Measurements from ENCODE around the gene FIGN. TPM values are rescaled to one million over a fixed set of nuclear protein-coding genes. Genes with fewer than 3 reads are reported as not detected.

FIGN gene
- total RNA-seq, 1 donor: not detected

DNA sequence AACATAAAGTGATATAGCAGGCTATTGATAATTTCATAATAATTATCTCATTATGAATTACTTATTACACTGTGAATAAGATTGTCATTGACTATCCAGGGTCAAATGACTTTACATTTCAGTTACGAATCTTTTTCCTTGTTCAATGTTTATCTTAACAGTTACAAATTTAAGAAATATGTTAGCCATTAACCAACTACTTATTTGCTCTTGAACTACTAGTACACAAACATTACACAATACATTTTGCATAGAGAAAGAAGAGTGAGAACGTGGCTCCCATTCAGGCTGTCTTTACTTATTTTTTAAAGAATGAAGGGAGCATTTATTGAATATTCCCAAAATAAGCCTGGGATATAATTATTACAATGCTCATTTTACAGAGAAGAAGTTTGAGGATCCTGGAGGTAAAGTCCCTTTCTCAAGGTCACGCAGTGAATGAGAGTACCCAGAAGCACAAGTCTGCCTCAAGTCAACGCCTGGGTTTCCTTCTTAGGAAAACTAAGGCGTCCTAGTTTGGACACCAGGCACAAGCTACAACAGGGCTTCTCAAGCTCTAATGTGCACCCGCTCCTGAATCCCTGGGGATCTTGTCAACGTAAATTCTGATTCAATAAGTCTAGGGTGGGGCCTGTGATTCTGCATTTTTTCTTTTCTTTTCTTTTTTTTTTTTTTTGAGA, 164.2 kb downstream of the FIGN start:
- Histone ChIP-seq H3K4me1 (ENCODE audit: insufficient read depth, low read length) (no peaks in the 10 kb centered on the region), H3K4me3 (ENCODE audit: low read length) (no peak overlapping the region), H3K27me3 (ENCODE audit: insufficient read depth, low read length) (no peaks in the 10 kb centered on the region), H3K9me3 (ENCODE audit: low read depth, low read length) (no peaks in the 10 kb centered on the region)

DNA sequence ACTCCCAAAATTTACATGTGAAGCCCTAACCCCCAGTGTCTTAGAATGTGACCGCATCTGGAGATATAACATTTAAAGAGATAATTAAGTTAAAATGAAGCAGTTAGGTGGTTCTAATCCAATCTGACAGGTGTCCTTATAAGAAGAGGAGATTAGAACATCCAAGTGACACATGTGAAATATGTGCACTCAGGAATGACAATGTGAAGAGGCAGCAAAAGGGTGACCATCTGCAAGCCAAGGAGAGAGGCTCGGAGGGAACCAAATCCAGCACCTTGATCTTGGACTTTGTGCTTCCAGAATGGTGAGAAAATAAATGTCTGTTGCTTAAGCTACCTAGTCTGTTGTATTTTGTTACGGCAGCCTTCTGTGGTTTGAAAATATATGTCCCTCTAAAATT, 165.4 kb downstream of the FIGN start:
- Histone ChIP-seq H3K4me3 (ENCODE audit: low read length) (no peak overlapping the region), H3K9me3 (ENCODE audit: low read depth, low read length) (no peaks in the 10 kb centered on the region), H3K4me1 (ENCODE audit: insufficient read depth, low read length) (no peaks in the 10 kb centered on the region), H3K27me3 (ENCODE audit: insufficient read depth, low read length) (no peaks in the 10 kb centered on the region)

DNA sequence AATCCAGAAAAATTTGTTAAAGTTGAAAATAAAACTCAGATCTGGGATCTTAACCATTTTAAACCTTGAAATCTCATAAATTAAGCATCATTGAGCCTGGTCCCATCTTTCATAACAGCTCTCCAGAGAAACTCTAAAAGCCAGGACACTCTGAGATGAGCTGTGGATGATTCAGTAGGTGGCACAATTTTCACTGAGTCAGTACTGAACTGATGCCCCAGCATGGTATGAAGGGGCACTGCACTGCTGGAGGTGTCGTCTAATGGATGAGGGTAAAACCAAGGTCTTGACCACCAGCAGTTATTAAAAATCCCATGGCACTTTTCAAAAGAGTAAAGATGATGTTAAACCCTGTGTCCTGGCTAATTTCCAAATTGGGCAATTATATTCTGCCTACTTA, 170.6 kb downstream of the FIGN start:
- Histone ChIP-seq H3K9me3 (ENCODE audit: low read depth, low read length) (no peaks in the 10 kb centered on the region), H3K27me3 (ENCODE audit: insufficient read depth, low read length) (no peaks in the 10 kb centered on the region), H3K4me1 (ENCODE audit: insufficient read depth, low read length) (no peaks in the 10 kb centered on the region), H3K4me3 (ENCODE audit: low read length) (no peak overlapping the region)

DNA sequence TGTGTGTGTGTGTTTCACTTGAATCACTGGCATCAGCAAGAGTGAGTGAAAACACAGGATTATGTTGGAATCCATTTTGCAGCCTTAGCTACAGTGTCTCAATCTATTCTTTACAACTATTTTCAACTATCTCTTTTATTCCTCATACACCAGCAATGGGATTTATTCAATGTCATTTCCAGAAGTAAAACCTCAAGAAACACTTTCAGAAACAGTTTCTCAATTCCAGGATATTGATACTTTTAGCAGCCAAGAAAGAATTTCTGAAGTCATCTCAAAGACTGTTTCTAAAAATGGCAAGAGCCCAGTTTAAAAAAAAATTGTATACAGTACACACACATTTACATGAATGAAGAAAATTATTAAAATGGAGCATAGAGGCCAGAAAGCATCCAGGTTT, 171.6 kb downstream of the FIGN start:
- no peaks in the 10 kb centered on the region for H3K4me1 ChIP-seq (ENCODE audit: insufficient read depth, low read length)
- no peaks in the 10 kb centered on the region for H3K9me3 ChIP-seq (ENCODE audit: low read depth, low read length)
- H3K4me3 ChIP-seq (ENCODE audit: low read length): no peak overlapping the region
- H3K27me3 ChIP-seq (ENCODE audit: insufficient read depth, low read length): no peaks in the 10 kb centered on the region

DNA sequence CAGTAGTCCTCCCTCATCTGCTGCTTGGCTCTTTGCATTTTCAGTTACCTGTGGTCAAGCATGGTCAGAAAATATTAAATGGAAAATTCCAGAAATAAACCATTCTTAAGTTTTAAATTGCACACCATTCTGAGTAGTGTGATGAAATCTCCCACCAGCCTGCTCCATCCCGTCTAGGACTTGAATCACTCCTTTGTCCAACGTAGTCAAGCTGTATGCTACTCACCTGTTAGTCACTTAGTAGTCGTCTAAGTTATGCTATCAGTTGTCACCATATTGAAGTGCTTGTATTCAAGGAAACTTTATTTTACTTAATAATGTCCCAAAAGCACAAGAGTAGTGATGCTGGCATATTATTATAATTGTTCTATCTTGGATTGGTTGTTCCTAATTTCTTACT, 172.5 kb downstream of the FIGN start:
- Histone ChIP-seq H3K4me3 (ENCODE audit: low read length) (no peak overlapping the region), H3K27me3 (ENCODE audit: insufficient read depth, low read length) (no peaks in the 10 kb centered on the region), H3K9me3 (ENCODE audit: low read depth, low read length) (no peaks in the 10 kb centered on the region), H3K4me1 (ENCODE audit: insufficient read depth, low read length) (no peaks in the 10 kb centered on the region)

DNA sequence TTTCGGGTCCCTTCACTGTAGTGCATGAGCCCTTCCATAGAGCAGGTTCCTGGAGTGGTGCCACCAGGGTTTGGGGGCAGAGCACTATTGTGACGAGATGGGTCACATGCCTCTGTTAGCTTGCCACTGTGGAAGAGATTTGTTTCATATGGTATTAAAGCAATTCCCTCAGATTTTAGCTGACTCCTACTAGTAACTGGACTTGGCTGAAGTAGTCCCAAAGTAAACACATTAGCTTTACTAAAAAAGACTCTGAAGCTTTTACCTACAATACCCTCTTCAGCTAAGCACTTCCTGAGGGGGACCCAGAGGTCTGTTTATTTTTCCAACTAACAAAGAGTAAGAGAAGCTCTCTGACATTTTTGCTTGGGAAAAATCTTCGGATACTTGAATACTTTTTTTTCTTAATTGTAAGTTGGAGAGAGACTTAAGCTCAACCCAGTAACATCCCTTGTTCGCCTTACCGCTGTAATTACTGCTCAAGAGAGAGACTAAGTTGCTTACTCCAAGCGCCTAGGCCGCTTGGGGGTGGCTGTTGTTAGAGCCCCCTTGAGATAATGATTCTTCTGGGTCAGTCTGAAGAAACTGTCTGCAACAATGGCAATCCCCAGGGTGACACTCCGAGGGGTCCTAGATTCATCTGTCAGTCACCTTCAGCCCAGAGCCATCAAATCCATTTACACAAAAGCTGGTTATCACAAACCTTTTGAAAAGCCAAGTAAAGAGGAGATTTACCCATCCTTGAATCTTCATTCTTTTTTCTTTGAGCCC, 177.4 kb downstream of the FIGN start:
- H3K9me3 ChIP-seq (ENCODE audit: low read depth, low read length): no peaks in the 10 kb centered on the region
- no peaks in the 10 kb centered on the region for H3K27me3 ChIP-seq (ENCODE audit: insufficient read depth, low read length)
- H3K4me1 ChIP-seq (ENCODE audit: insufficient read depth, low read length): no peaks in the 10 kb centered on the region
- no peak overlapping the region for H3K4me3 ChIP-seq (ENCODE audit: low read length)

DNA sequence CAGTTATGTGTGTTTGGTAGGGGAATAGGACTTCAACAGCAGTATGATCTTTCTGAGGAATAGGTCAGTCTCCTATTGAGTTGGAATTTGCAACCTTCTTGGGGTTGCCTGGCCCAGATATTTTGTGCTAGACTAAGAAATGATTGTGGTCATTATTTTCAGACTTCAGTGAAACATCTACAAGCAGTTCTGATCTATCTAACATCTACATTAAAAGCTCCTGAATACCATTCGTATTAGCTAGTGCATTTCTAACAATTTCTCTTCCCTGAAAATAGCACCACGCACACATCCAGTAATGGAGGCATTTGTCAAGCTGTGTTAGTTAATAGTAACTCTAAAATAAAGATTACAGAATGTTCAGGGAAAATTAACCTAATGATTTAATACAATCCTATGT, 179.3 kb downstream of the FIGN start:
- no peaks in the 10 kb centered on the region for H3K9me3 ChIP-seq (ENCODE audit: low read depth, low read length)
- no peaks in the 10 kb centered on the region for H3K4me1 ChIP-seq (ENCODE audit: insufficient read depth, low read length)
- no peak overlapping the region for H3K4me3 ChIP-seq (ENCODE audit: low read length)
- H3K27me3 ChIP-seq (ENCODE audit: insufficient read depth, low read length): no peaks in the 10 kb centered on the region

DNA sequence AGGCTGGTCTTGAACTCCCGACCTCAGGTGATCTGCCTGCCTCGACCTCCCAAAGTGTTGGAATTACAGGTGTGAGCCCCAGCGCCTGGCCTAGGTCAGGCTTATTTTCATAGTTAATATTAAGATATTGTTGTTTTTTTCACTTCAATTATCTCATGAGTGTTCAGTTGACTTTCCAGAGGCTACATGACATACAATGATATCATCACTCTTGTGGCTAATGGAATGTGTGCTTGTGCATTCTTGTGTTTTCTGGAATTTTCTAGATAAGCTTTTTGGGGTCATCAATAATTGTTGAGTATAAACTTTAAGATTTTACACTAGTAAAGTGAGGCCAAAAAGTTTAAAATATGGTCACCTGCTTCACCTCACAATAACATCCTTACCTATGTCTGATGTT, 180.9 kb downstream of the FIGN start:
- no peak overlapping the region for H3K4me3 ChIP-seq (ENCODE audit: low read length)
- H3K9me3 ChIP-seq (ENCODE audit: low read depth, low read length): no peaks in the 10 kb centered on the region
- no peaks in the 10 kb centered on the region for H3K27me3 ChIP-seq (ENCODE audit: insufficient read depth, low read length)
- no peaks in the 10 kb centered on the region for H3K4me1 ChIP-seq (ENCODE audit: insufficient read depth, low read length)

DNA sequence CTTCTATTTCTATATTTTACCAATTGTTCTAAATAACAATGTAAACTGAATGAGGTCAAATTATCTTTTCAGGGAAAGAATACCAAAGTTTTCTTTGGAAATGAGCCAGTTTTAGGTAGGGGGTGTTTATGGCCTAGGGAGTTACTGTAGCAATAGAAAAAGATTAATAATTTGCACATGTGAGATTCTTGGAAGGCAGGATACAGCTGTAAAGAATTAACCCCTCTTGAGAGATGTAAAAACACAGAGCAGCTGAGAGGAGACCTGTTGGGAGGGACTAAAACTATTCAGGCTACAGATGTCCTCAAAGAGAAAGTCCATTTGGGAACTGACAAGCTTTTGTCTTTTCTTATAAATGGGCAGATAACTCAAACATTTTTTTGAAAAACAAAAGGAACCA, 182.2 kb downstream of the FIGN start:
- H3K4me3 ChIP-seq (ENCODE audit: low read length): no peak overlapping the region
- H3K9me3 ChIP-seq (ENCODE audit: low read depth, low read length): no peaks in the 10 kb centered on the region
- no peaks in the 10 kb centered on the region for H3K27me3 ChIP-seq (ENCODE audit: insufficient read depth, low read length)
- no peaks in the 10 kb centered on the region for H3K4me1 ChIP-seq (ENCODE audit: insufficient read depth, low read length)

DNA sequence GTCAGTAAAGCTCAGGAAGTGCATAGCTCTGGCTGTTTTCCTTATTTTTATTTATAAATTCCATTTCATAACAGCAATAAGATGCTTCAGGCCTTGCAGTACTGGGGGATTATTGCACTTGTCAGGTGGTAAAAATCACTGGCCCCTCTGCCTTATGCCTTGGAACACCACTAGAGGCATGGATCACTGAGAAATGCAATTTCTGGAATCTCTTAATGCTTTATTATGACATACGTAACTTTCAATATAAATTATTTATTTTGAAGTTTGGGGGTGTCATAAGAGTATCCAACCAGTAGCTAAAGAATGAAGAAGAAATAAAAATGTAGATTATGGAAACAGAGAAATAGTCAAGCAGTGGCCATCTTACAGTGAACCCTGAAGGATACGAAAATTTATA, 183.1 kb downstream of the FIGN start:
- Histone ChIP-seq H3K4me3 (ENCODE audit: low read length) (no peak overlapping the region), H3K4me1 (ENCODE audit: insufficient read depth, low read length) (no peaks in the 10 kb centered on the region), H3K27me3 (ENCODE audit: insufficient read depth, low read length) (no peaks in the 10 kb centered on the region), H3K9me3 (ENCODE audit: low read depth, low read length) (no peaks in the 10 kb centered on the region)

DNA sequence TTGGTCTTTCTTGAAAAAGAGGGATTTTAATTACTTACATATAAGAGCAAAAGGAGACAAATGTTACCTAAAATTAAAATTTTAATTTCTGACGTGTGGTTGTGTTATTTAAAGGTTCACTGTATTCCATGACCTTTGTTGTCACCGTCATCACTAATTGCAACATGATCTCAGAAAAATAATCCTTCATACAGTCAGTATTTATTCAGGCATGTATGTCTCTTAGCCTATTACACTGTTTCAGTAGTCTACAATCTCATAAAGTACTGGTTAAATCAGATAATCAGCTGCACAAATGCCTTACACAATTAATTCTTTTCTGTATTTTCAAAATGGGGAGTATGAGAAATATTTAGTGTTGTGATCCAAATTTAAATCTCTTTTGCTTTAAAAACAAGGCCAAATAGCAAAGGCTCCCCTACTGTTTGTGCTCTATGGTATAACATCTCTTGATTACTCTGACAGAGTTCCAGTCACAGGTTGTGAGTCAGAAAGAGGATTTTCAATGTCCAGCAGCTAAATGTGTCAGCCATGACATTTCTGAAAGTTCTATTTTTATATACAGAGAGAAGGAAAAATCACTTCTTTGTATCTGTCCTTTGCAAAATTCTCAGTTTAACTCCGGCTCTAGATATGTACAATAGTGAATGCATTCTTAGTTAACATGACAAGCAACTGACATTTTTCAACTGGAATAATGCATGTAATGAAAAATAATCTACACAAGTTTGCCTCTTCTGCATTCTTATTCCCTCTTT, 184.0 kb downstream of the FIGN start:
- no peaks in the 10 kb centered on the region for H3K4me1 ChIP-seq (ENCODE audit: insufficient read depth, low read length)
- no peaks in the 10 kb centered on the region for H3K9me3 ChIP-seq (ENCODE audit: low read depth, low read length)
- H3K27me3 ChIP-seq (ENCODE audit: insufficient read depth, low read length): no peaks in the 10 kb centered on the region
- H3K4me3 ChIP-seq (ENCODE audit: low read length): no peak overlapping the region

DNA sequence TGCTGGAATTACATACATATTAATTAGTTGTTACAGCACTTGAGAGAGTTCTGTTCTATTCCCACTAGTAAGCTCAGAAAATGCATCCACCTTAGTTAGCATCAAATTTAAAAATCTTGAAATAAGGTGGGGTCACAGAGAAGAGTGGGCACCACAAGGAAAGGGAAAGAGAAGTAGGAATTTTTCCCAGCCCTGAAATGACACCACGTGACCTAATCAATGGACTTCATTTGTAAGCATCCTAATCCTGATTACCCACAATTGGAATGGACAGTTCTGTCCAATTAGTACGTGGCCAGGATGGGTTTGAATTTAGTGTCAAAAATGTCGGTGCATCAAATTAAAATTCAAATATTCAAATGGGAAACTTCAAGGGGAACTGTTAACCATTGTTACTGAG, 186.8 kb downstream of the FIGN start:
- Histone ChIP-seq H3K4me1 (ENCODE audit: insufficient read depth, low read length) (no peaks in the 10 kb centered on the region), H3K9me3 (ENCODE audit: low read depth, low read length) (no peaks in the 10 kb centered on the region), H3K4me3 (ENCODE audit: low read length) (no peak overlapping the region), H3K27me3 (ENCODE audit: insufficient read depth, low read length) (no peaks in the 10 kb centered on the region)
